ENCODE data around the gene GOSR1. TPM values are rescaled to one million over a fixed set of nuclear protein-coding genes. Genes with fewer than 3 reads are reported as not detected.

The GOSR1 gene
- total and polyA plus RNA-seq, 2 donors (not counting 3 experiments of a cell fraction or from before 2014, with no cell fraction given) = 13.8 to 41.0 TPM

DNA sequence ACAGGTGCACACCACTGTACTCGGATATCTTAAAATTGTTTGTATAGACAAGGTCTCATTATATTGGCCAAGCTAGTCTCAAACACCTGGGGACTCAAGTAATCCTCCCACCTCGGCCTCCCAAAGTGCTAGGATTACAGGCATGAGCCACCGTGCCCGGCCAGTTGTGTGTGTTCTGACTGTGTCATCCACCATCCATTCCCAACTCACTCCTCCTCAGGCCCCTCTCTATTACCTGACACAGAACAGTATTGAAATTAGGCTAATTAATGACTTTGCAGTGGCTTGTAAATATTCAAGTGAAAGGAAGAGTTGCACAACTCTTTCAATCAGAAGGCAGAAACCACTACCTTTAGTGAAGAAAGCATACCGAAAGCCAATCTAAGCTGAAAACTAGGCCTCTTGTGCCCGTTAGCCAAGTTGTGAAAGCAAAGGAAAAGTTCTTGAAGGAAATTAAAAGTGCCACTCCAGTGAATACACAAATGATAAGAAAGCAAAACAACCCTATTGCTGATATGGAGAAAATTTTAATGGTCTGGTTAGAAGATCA, 28.7 kb downstream of the GOSR1 start:
- intact Hi-C loops (cut with micrococcal nuclease) = no loop called here
- Histone ChIP-seq H4K20me1 (replicated peaks; ENCODE audit: control insufficient read depth, extremely low read depth, insufficient read depth, low read length) (no peaks in the 10 kb centered on the region), H3K36me3 (ENCODE audit: control insufficient read depth in 2 of 2, extremely low read depth in 1 of 2, insufficient read depth in 2 of 2, low read length in 2 of 2) (peaks cover 3 to 11% of the 10 kb centered on the region in 2 experiments), H3K4me2 (ENCODE audit: insufficient read depth, low read length) (no peak overlapping the region), H3K4me3 (replicated peaks in 1 of 3; ENCODE audit: insufficient read depth in 1 of 3, low read depth in 1 of 3, low read length in 3 of 3) (no peak overlapping the region), H2AFZ (ENCODE audit: low read depth, low read length) (no peak overlapping the region), H3K4me1 (ENCODE audit: control insufficient read depth, extremely low read depth, insufficient read depth, low read length) (no peaks in the 10 kb centered on the region), H3K9ac (replicated peaks; ENCODE audit: extremely low read depth, insufficient read depth, low read length) (no peak overlapping the region), H3K79me2 (ENCODE audit: control insufficient read depth, insufficient read depth, low read length) (no peaks in the 10 kb centered on the region), H3K9me3 (replicated peaks; ENCODE audit: control insufficient read depth, insufficient read depth, low read length) (no peaks in the 10 kb centered on the region), H3K9me1 (replicated peaks; ENCODE audit: control insufficient read depth, extremely low read depth, insufficient read depth, low read length) (no peaks in the 10 kb centered on the region), H3K27ac (ENCODE audit: insufficient read depth, low read depth, low read length) (no peak overlapping the region), H3K27me3 (ENCODE audit: control insufficient read depth in 2 of 2, insufficient read depth in 2 of 2, low read length in 2 of 2) (no peaks in the 10 kb centered on the region)
- no peak for FAIRE-seq
- TF ChIP-seq, protein P1, sequence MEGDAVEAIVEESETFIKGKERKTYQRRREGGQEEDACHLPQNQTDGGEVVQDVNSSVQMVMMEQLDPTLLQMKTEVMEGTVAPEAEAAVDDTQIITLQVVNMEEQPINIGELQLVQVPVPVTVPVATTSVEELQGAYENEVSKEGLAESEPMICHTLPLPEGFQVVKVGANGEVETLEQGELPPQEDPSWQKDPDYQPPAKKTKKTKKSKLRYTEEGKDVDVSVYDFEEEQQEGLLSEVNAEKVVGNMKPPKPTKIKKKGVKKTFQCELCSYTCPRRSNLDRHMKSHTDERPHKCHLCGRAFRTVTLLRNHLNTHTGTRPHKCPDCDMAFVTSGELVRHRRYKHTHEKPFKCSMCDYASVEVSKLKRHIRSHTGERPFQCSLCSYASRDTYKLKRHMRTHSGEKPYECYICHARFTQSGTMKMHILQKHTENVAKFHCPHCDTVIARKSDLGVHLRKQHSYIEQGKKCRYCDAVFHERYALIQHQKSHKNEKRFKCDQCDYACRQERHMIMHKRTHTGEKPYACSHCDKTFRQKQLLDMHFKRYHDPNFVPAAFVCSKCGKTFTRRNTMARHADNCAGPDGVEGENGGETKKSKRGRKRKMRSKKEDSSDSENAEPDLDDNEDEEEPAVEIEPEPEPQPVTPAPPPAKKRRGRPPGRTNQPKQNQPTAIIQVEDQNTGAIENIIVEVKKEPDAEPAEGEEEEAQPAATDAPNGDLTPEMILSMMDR (IDR thresholded peaks at IDR 0.05; ENCODE audit: extremely low read depth in 1 of 2, insufficient read depth in 1 of 2, low read depth in 1 of 2, low read length in 2 of 2) = no peak
- no peak for TF ChIP-seq POLR2AphosphoS5 (IDR thresholded peaks at IDR 0.05; ENCODE audit: insufficient read depth, low read depth, low read length)
- no peak for TF ChIP-seq GATA2 (IDR thresholded peaks at IDR 0.05; ENCODE audit: insufficient read depth, insufficient read length, low read depth, low read length)
- TF ChIP-seq JUN (IDR thresholded peaks at IDR 0.05; ENCODE audit: borderline replicate concordance, insufficient read depth, insufficient read length, low read depth) = no peak
- no peak for TF ChIP-seq POLR2A (IDR thresholded peaks at IDR 0.05; ENCODE audit: low read depth, low read length)
- TF ChIP-seq MYC (IDR thresholded peaks at IDR 0.05; ENCODE audit: low read depth, low read length) = no peak
- TF ChIP-seq, protein P2, sequence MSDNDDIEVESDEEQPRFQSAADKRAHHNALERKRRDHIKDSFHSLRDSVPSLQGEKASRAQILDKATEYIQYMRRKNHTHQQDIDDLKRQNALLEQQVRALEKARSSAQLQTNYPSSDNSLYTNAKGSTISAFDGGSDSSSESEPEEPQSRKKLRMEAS (IDR thresholded peaks at IDR 0.05; ENCODE audit: insufficient read depth, insufficient read length) = no peak
- TF ChIP-seq EZH2 (IDR thresholded peaks at IDR 0.05; ENCODE audit: borderline replicate concordance, low read depth, low read length, severe bottlenecking) = no peak
- TF ChIP-seq FOS (IDR thresholded peaks at IDR 0.05; ENCODE audit: borderline replicate concordance, insufficient read depth, low read length) = no peak
- dilution Hi-C loops (cut with MboI; ENCODE audit: extremely low pct_ligation_motif_present, low sequenced_read_pairs) = no loop called here
- no TSS peak for BruUV-seq (replicated peaks)
- no peak for DNase-seq (ENCODE audit: low read depth, low spot score)
- POLR2A ChIA-PET = no interaction called here
- CTCF ChIA-PET = no interaction called here
